AG09309 (cell line): ENCODE measurements around the gene NUDT22.

Experiments used
- DNase-seq: peaks from one replicate; pipeline ENCODE4 v3.0.0-alpha.2; 2010; ENCODE audit warnings: low read depth
- H3K4me3 ChIP-seq: 2 replicates; pipeline ENCODE4 v1.5.1; 2011; ENCODE audit warnings: mild to moderate bottlenecking, low read depth, low read length, moderate library complexity; ENCODE audit not compliant: control insufficient read depth
- TF ChIP-seq, protein P1 (sequence below): IDR thresholded peaks from 2 replicates; pipeline ENCODE4 v1.5.1; 2011; ENCODE audit warnings: mild to moderate bottlenecking, low read depth, low read length, inconsistent platforms; ENCODE audit not compliant: insufficient read depth, control insufficient read depth; ENCODE audit errors: missing control alignments

NUDT22 gene

DNA sequence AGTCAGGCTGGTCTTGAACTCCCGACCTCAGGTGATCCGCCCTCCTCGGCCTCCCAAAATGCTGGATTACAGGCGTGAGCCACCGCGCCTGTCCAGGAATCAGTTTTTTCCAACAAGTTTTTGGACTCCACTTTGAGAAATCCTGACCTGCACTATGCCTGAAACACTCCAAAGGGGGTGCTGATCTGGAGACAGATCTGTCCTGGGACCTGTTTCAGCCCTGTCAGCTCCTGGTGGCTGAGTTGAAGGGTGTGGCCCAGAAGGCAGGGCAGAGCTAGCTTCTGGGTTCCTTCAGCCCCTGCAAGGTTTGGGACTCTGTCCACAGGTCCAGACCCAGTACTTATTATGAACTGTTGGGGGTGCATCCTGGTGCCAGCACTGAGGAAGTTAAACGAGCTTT lies 5.5 kb downstream of the NUDT22 start:
- H3K4me3 ChIP-seq = no peak overlapping the region
- TF ChIP-seq, protein P1, sequence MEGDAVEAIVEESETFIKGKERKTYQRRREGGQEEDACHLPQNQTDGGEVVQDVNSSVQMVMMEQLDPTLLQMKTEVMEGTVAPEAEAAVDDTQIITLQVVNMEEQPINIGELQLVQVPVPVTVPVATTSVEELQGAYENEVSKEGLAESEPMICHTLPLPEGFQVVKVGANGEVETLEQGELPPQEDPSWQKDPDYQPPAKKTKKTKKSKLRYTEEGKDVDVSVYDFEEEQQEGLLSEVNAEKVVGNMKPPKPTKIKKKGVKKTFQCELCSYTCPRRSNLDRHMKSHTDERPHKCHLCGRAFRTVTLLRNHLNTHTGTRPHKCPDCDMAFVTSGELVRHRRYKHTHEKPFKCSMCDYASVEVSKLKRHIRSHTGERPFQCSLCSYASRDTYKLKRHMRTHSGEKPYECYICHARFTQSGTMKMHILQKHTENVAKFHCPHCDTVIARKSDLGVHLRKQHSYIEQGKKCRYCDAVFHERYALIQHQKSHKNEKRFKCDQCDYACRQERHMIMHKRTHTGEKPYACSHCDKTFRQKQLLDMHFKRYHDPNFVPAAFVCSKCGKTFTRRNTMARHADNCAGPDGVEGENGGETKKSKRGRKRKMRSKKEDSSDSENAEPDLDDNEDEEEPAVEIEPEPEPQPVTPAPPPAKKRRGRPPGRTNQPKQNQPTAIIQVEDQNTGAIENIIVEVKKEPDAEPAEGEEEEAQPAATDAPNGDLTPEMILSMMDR = no peak
- DNase-seq = no peak

DNA sequence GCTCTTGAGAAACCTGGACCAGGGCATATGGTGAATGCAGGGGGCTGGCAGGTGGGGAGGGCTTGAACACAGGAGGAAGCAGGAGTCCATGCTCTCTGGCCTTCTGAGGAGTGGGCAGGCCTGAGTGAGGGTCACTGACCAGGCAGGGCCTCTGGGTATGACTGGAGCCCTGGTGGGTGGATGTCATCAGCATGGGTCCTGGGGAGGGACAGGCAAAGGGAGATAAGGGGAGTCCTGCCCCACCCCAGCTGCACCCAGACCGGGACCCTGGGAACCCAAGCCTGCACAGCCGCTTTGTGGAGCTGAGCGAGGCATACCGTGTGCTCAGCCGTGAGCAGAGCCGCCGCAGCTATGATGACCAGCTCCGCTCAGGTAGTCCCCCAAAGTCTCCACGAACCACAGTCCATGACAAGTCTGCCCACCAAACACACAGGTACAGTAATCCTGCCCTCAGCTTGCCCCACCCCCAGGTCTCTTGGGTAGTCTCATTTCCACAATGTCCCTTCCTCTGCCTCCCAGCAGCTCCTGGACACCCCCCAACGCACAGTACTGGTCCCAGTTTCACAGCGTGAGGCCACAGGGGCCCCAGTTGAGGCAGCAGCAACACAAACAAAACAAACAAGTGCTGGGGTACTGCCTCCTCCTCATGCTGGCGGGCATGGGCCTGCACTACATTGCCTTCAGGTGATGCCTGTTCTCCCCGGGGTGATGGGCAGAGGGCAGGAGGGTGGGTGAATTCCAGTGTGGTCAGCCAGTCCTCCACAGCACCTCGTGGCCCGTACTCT lies 6.3 kb downstream of the NUDT22 start:
- DNase-seq = no peak
- no peak overlapping the region for H3K4me3 ChIP-seq
- TF ChIP-seq, protein P1 = no peak

DNA sequence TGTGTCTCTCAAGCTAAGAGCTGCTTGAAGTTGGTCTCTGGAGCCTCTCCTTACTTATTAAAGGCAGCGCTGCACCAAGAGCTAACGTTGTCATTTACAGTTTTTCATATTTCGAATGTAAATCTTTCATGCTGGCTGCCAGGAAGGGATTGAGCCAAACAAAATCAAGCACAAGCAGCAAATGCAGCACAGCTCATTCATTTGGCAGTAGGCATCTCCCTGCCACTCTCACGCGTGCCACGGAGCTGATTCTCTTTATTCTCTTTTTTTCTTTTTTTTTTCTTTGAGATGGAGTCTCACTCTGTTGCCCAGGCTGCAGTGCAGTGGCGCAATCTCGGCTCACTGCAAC lies 6.9 kb downstream of the NUDT22 start:
- no peak for DNase-seq
- TF ChIP-seq, protein P1 = no peak
- no peak overlapping the region for H3K4me3 ChIP-seq

DNA sequence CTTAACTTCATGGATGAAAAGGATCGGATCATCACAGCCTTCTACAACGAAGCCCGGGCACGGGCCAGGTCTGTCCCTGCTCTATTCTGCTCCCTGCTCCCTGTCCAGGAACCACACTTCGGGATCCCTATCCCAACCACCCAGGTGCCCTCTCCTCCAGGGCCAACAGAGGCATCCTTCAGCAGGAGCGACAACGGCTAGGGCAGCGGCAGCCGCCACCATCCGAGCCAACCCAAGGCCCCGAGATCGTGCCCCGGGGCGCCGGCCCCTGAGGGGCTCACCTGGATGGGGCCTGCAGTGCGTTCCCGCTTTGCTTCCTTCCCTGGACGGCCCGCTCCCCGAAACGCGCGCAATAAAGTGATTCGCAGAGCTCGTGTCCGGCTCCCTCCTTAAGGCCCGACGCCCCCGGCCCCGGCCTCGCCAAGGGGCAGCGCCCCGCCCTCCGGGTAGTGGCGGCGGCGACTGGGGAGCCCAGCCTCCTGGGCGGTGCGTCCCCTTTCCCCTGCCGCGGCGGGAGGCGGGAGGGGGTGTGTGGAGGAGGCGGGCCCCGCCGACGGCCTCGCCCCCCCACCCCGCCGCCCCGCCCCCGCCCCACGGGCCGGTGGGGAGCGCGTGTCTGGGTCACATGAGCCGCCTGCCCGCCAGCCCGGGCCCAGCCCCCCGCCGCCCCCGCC lies 8.0 kb downstream of the NUDT22 start, which contains the start of gene VEGFB:
Gene VEGFB (plus strand): TSS at position 672 of the 674 bp plus-strand sequence. CDS start 250 bp downstream, outside the sequence.
- TF ChIP-seq, protein P1 = no peak
- peak within 1 kb of the TSS; percentile 67 for H3K4me3 ChIP-seq
- no peak for DNase-seq

DNA sequence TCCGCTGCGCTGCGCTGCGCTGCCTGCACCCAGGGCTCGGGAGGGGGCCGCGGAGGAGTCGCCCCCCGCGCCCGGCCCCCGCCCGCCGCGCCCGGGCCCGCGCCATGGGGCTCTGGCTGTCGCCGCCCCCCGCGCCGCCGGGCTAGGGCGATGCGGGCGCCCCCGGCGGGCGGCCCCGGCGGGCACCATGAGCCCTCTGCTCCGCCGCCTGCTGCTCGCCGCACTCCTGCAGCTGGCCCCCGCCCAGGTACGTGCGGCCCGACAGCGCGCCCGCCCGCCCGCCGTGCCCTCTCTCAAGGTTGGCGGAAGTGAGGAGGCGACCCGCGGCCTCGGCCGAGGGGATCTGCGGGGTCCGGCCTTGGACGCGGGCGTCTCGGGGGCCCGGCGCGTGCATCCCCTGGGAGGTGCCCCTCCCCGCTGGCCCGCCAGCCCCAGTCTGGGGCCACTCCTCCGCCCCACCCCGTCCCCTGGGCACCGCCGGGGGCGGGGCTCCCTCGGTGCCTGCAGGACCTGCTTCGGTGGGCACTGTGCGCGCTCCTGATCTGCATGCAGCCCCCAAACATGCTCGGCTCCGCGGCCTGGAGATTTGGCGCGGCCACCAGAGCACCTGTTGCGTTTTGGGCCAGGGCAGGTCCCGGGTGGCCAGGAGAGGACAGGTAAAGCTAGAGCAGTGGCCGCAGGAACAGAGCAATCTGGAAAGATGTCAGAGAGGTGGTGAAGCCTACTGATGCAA lies 8.7 kb downstream of the NUDT22 start:
- TF ChIP-seq, protein P1 = no peak
- no peak for DNase-seq
- H3K4me3 ChIP-seq = peak overlapping the region; percentile 67

DNA sequence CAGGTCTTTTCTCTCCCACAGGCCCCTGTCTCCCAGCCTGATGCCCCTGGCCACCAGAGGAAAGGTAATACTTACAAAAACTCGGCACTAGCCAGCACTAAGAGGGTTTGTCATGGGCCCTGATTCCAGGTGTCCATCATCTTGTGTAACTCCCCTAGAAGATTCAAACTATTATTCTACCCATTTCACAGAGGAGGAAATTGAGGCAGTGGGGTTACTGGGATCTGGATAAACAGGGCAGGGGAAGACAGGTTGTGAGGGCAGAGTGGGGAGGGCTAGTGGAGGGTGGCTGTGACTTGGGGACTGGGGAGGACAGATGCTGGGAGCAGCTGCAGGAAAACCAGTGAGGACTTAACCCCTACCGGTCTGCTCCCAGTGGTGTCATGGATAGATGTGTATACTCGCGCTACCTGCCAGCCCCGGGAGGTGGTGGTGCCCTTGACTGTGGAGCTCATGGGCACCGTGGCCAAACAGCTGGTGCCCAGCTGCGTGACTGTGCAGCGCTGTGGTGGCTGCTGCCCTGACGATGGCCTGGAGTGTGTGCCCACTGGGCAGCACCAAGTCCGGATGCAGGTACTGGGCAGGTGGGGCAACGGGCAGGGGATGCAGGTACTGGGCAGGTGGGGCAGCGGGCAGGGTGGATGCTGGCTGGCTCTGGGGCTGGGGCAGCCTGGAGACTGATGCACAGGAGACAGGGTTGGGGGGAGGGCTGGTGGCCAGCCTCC lies 9.5 kb downstream of the NUDT22 start:
- no peak for DNase-seq
- peak overlapping the region; percentile 67 for H3K4me3 ChIP-seq
- TF ChIP-seq, protein P1 = no peak
